HL-60 (cell line): ENCODE measurements around the gene MOB3A.

ENCODE experiments used
- GABPA ChIP-seq: IDR thresholded peaks from 2 replicates; pipeline ENCODE4 v1.6.1; 2012; ENCODE audit warnings: low read depth
- POLR2AphosphoS5 ChIP-seq: IDR thresholded peaks from 2 replicates; pipeline ENCODE4 v1.6.1; 2012; ENCODE audit warnings: low read depth
- REST ChIP-seq: IDR thresholded peaks from 2 replicates; pipeline ENCODE4 v1.6.1; 2012; ENCODE audit warnings: low read depth; ENCODE audit not compliant: insufficient replicate concordance
- TF ChIP-seq, protein P1 (sequence below): IDR thresholded peaks from one replicate; pipeline ENCODE4 v1.5.1; 2011; ENCODE audit warnings: low read length, control low read depth, inconsistent platforms; ENCODE audit not compliant: insufficient read depth

GRCh38 chr19:2123682-2124387, 27.7 kb upstream of the MOB3A start:
- TF ChIP-seq, protein P1, sequence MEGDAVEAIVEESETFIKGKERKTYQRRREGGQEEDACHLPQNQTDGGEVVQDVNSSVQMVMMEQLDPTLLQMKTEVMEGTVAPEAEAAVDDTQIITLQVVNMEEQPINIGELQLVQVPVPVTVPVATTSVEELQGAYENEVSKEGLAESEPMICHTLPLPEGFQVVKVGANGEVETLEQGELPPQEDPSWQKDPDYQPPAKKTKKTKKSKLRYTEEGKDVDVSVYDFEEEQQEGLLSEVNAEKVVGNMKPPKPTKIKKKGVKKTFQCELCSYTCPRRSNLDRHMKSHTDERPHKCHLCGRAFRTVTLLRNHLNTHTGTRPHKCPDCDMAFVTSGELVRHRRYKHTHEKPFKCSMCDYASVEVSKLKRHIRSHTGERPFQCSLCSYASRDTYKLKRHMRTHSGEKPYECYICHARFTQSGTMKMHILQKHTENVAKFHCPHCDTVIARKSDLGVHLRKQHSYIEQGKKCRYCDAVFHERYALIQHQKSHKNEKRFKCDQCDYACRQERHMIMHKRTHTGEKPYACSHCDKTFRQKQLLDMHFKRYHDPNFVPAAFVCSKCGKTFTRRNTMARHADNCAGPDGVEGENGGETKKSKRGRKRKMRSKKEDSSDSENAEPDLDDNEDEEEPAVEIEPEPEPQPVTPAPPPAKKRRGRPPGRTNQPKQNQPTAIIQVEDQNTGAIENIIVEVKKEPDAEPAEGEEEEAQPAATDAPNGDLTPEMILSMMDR, result no peak
- TF ChIP-seq REST (peak; percentile 95), GABPA (no peak), POLR2AphosphoS5 (peak; percentile 12; the same call in 1 of the 2 replicates)
